A549 (cell line): Measurements from ENCODE around the gene PM20D2.

ENCODE experiments used
- CTCF ChIP-seq: fragments of >200 bp; sonication (Bioruptor Twin); formaldehyde crosslinking; IDR thresholded peaks from 3 replicates; pipeline ENCODE4 v1.5.1; 2016
- NFE2L2 ChIP-seq: fragments of 150-350 bp; conservative IDR thresholded peaks from 2 replicates; pipeline ENCODE4 v1.6.1; 2014; ENCODE audit warnings: low read length
- POLR2A ChIP-seq: IDR thresholded peaks from 2 replicates; pipeline ENCODE4 v1.6.1; 2012; ENCODE audit warnings: mild to moderate bottlenecking, low read length
- REST ChIP-seq: fragments of 200-600 bp; sonication (generic); IDR thresholded peaks from 2 replicates; pipeline ENCODE4 v1.6.1; 2016; ENCODE audit warnings: antibody characterized with exemption, mild to moderate bottlenecking, moderate library complexity
- RFX5 ChIP-seq: fragments of 450-650 bp; IDR thresholded peaks from 2 replicates; pipeline ENCODE4 v1.7.1; 2014; ENCODE audit warnings: antibody characterized with exemption, mild to moderate bottlenecking, moderate library complexity
- TF ChIP-seq, protein P1 (sequence below): IDR thresholded peaks from 2 replicates; pipeline ENCODE4 v1.6.1; 2012

DNA sequence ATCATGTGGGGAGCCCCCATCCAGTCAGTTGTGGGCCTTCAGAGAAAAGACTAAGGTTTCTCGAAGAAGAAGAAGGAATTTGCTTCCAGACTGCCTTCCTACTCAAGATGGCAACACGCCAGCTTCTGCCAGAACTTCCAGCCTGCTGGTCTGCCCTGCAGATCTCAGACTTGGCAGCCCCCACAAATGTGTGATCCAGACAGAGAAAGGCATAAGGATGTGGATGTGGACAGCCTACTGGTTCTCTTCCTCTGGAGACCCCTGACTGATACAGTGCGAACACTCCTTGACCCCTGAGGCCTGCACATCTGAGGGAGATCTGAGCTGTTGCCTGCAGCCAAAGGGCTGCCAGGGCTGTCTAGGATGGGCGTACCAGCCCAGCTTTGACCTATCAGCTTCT is 62.7 kb downstream of the PM20D2 start:
- no peak for TF ChIP-seq CTCF
- no peak for TF ChIP-seq RFX5
- TF ChIP-seq, protein P1, sequence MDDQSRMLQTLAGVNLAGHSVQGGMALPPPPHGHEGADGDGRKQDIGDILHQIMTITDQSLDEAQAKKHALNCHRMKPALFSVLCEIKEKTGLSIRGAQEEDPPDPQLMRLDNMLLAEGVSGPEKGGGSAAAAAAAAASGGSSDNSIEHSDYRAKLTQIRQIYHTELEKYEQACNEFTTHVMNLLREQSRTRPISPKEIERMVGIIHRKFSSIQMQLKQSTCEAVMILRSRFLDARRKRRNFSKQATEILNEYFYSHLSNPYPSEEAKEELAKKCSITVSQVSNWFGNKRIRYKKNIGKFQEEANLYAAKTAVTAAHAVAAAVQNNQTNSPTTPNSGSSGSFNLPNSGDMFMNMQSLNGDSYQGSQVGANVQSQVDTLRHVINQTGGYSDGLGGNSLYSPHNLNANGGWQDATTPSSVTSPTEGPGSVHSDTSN = no peak
- TF ChIP-seq NFE2L2 = no peak
- no peak for TF ChIP-seq REST
- no peak for TF ChIP-seq POLR2A
